HG03159 (cell line): ENCODE results near the gene LMBR1.
A peak's percentile ranks its signal among the peaks of the same experiment; 100 is the strongest.
"Not testable (repeated sequence)": the region's sequence is repeated elsewhere in the genome, so short reads cannot be mapped to it uniquely, and the experiment has no call there.

Source experiments
- ATAC-seq: cut with Tn5 transposase; IDR thresholded peaks from one replicate; pipeline ENCODE4 v1.9.1; 2021; ENCODE audit warnings: mild to moderate bottlenecking, moderate library complexity; ENCODE audit not compliant: unreplicated experiment

Gene LMBR1

GRCh38 chr7:156661637-156662036 lies 231.3 kb downstream of the LMBR1 start:
- ATAC-seq, result no peak

- no peak for ATAC-seq
Observed at GRCh38 chr7:156659961-156660360, 233.0 kb downstream of the LMBR1 start.

GRCh38 chr7:156659203-156659602 lies 233.8 kb downstream of the LMBR1 start:
- no peak for ATAC-seq

- no peak for ATAC-seq
Observed at GRCh38 chr7:156657681-156658080, 235.3 kb downstream of the LMBR1 start.

GRCh38 chr7:156656598-156656997 lies 236.4 kb downstream of the LMBR1 start:
- ATAC-seq, result no peak

GRCh38 chr7:156655983-156656382 lies 237.0 kb downstream of the LMBR1 start:
- no peak for ATAC-seq

GRCh38 chr7:156655251-156655650 lies 237.7 kb downstream of the LMBR1 start:
- no peak for ATAC-seq

GRCh38 chr7:156654511-156655234 lies 238.3 kb downstream of the LMBR1 start:
- no peak for ATAC-seq

- no peak for ATAC-seq
Observed at GRCh38 chr7:156652886-156653568, 240.0 kb downstream of the LMBR1 start.

GRCh38 chr7:156651474-156651873 lies 241.5 kb downstream of the LMBR1 start:
- no peak for ATAC-seq

- no peak for ATAC-seq
Observed at GRCh38 chr7:156650042-156650441, 242.9 kb downstream of the LMBR1 start.

- not testable (repeated sequence) for ATAC-seq
Observed at GRCh38 chr7:156647330-156647729, 245.7 kb downstream of the LMBR1 start.

GRCh38 chr7:156642306-156643045 lies 250.5 kb downstream of the LMBR1 start:
- ATAC-seq, result no peak

GRCh38 chr7:156640949-156641485 lies 252.0 kb downstream of the LMBR1 start:
- ATAC-seq, result peak; percentile 59

- peak; percentile 81 for ATAC-seq
Observed at GRCh38 chr7:156640257-156640948, 252.6 kb downstream of the LMBR1 start, which contains the start of gene RNF32. Gene RNF32, plus strand, starts transcription at chr7:156640774. Its CDS starts 3,104 bp downstream, at chr7:156643878.

GRCh38 chr7:156639426-156640256 lies 253.3 kb downstream of the LMBR1 start:
- ATAC-seq, result no peak

GRCh38 chr7:156638443-156639077 lies 254.4 kb downstream of the LMBR1 start:
- ATAC-seq, result no peak

GRCh38 chr7:156637093-156637492 lies 255.9 kb downstream of the LMBR1 start:
- not testable (repeated sequence) for ATAC-seq
